ENCODE results near the gene RSL1D1.
A peak's percentile ranks its signal among the peaks of the same experiment; 100 is the strongest.

Gene RSL1D1

GRCh38 chr16:11851294-11852091 is at the start of gene RSL1D1:
TSS of gene RSL1D1 (minus strand) at chr16:11851542. CDS start at chr16:11851512, 30 bp downstream.
- peak; percentile 51 for DNase-seq

GRCh38 chr16:11901091-11901490 is 49.7 kb upstream of the RSL1D1 start:
- DNase-seq, result no peak

- DNase-seq, result no peak
These were observed 45.3 kb upstream of the RSL1D1 start for GRCh38 chr16:11896486-11897176.

DNA sequence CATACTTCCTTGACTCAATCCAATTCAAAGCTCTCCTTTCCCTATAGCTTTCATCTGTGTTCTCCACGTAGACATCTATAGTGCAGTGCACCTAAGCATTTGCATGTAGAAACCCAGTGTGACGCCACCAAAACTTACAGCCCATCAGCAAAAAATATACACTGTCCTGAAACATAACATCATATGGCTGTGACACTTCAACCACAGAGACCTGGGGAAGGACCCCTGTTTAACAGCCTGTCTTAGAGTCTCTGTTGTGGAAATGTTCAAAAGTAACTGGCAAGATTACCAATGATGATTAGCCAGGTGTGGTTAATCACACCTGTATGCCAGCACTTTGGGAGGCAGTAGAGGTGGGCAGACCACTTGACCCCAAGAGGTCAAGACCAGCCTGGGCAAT is 42.2 kb upstream of the RSL1D1 start:
- DNase-seq, result no peak

DNA sequence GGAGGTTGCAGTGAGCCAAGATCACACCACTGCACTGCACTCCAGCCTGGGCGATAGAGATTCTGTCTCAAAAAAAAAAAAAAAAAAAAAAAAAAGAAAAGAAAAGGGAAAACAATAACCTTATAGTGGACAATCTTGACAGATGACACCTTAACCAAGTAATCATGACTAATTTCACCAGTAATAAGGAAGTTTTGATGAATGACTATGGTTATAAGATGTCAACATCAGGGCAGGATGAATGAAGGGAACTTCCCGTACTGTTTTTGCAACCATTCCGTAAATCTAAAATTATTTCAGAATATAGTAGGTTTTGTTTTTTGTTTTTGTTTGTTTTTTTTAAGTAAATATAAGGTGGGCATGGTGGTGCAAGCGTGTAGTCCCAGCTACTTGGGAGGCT is 41.4 kb upstream of the RSL1D1 start:
- no peak for DNase-seq

DNA sequence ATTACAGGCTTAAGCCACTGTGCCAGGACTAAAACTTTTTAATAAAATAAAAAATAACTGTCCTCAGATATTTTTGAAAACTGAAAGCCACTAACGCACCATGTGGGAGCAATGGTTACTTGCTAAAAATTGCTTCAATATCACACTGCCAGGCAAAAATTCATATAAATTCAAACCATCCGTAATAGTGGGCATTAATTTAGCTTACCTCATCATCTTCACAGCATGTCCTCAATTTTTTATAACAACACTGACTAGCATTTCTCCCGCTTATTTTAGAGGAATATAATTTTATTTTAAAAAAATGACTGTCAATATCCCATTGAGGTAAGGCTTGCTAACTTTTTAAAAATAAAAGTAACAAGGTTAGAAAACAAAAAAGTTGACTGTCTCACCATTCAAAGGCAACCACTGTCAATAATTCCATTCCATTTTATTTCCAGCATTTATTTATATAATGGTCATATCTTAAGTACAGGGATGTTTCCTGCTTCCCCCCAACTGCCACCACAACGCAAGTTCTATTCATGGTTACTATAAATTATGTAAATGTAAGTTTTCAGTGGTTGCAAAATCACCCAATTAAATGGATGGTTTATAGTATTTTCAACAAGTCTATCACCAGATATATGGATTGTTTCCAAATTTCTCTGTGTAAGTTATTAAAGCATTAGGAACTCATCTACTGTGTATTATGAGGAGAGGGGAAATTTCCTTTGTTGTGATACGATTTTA is 39.1 kb upstream of the RSL1D1 start:
- no peak for DNase-seq

DNA sequence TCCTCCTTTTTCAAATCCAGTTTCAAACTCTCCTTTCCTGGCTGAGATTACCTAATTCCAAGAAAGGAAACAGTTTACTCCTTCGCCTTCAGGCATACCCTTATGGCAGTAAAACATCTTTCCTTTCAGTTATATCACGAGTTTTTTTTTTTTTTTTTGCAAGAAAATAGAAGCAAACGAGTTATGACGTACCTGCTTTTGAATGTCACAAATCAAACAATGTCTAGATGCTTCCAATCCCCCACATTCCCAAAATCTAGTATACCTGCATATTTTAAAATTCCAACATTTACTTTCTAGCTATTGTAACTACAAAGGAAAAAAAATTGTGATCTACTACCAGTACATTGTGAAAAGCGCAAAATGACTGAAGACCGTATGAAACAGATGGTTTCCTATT is 35.5 kb upstream of the RSL1D1 start:
- DNase-seq, result no peak

DNA sequence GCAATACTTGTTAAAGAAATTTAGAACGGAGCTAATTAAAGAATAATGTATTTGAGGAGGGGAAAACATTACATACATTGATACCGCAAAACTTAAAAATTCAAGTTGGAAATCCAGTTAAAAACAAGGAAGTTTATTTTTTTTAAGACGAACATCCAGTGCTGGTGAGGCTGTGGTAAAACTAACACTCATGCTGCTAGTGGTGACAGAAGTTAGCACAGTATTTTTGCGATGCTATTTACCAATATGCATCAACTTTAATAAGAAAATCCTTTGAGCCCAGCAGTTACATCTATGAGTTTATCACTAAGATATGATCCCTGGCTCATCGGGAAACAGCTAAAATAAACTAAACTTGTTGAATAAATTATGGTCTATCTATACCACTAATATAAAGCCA is 32.7 kb upstream of the RSL1D1 start:
- DNase-seq, result no peak

DNA sequence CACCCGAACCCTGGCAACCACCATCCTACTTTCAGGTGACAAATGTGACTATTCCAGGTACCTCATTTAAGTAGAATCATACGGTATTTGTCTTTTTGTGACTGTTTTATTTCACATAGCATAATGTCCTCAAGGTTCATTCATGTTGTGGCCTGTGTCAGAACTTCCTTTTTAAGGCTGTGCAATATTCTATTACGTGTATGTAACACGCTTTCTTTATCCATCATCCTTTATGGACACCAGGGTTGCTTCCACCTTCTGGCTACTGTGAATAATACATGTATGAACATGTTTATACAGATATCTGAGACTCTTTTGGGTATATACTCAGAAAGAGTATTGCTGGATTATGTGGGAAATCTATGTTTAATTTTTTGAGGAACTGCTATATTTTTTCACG is 28.7 kb upstream of the RSL1D1 start:
- DNase-seq, result no peak

- DNase-seq, result no peak
These were observed 26.0 kb upstream of the RSL1D1 start for GRCh38 chr16:11877374-11877773.

GRCh38 chr16:11876306-11876705 is 25.0 kb upstream of the RSL1D1 start:
- DNase-seq, result no peak

DNA sequence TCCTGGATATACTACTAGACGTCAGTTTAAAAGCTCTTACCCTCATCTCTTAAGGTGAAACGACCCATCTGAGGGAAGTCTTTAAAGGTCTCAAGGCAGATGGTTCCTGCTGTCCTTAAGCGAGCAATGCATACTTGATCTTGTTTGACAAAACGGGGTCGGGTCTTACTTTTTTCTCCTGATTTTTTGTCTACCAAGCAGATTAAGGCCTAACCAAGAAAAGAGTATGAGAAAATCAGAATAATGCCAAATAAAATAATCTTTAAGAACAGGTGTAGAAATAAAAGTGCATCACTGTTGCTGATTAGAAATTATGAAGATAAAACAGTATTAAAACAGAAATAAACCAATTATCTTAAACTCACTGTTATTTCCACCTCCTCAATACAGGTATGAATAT is 24.4 kb upstream of the RSL1D1 start:
- DNase-seq, result no peak

DNA sequence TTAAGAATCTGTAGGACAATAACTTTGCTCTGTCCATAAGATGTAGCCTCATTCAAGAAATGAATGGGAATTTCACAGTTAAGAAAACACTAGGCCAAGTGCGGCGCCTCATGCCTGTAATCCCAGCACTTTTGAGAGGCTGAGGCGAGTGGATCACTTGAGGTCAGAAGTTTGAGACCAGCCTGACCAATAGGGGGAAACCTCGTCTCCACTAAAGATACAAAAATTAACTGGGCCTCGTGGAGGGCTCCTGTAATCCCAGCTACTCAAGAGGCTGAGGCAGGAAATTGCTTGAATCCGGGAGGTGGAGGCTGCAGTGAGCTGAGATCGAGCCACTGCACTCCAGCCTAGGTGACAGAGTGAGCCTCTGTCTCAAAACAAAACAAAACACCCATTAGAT is 19.9 kb upstream of the RSL1D1 start:
- DNase-seq, result no peak

- no peak for DNase-seq
These were observed 19.1 kb upstream of the RSL1D1 start for GRCh38 chr16:11870399-11870798.

DNA sequence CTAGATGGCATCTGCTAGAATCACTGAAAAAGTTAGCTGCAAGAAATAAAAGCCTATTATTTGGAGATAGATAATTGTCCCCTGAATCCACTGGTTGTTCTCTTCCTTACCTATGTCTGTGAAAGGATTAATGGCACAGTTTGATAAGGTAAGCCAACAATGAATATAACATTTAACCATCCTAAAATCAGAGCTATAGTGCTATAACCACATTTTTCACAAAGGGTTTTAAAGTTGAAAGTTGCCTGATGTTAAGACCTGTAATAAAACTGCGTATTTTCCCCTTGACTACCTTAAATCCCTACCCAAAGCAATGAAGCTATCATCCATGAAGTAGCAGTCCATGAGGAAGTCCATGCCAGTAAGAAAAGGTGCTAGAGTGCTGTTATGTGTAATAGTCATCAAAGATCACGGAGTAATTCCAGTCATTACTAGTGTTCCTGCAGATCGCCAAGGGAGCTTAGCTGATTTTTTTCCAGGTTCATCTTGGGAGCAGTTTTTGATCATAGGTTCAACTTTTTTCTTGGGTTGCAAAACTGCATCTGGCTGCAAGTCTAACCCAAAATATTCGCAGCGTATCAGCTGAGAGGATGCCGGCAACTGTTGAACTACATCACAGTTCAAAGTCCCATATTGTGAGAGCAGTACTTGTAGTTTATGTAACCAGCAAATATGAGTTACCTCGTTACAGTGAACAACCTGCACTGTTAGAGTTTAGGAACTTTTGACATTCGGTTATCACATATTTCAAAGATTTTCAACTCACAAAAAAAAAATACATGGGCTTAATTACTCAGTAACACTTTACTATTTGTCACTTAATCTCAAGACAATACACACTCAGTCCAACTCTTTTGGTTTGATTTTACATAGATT is 18.2 kb upstream of the RSL1D1 start:
- no peak for DNase-seq

- DNase-seq, result no peak
These were observed 17.2 kb upstream of the RSL1D1 start for GRCh38 chr16:11868412-11868980.

- no peak for DNase-seq
These were observed 11.1 kb upstream of the RSL1D1 start for GRCh38 chr16:11862489-11862888.

GRCh38 chr16:11857161-11857560 is 5.8 kb upstream of the RSL1D1 start:
- no peak for DNase-seq

DNA sequence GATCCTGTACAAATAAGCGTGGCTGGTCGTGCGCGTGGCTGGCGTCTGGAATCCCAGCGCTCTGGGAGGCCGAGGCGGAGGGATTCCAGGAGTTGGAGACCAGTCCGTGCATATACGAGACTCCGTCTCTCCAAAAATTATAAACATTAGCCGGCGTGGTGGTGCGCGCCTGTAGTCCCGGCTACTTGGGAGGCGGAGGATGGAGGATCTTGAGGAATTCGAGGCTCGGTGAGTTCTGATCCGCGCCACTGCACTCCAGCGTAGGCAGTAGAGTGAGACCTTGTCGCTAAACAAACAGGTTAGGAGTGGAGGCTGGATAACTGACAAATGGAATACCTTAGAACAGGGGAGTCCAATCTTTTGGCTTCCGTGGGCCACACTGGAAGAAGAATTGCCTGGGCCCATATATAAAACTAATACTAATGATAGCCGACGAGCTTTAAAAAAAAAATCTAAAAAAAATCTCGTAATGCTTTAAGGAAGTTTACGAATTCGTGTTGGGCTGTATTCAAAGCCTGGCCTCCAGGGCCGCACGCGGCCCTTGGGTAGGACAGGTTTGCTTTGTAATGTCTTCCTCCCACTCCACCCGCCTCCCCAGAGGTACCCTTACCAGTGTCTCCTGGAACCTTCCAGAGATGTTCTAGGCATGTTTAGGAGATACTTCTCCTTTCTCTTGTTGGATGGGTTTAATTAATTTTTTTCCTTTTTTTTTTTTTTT is 909 bp upstream of the RSL1D1 start:
- DNase-seq, result no peak

GRCh38 chr16:11848842-11849241 is 2.5 kb downstream of the RSL1D1 start:
- DNase-seq, result no peak

GRCh38 chr16:11844499-11844898 is 6.8 kb downstream of the RSL1D1 start:
- DNase-seq, result no peak

DNA sequence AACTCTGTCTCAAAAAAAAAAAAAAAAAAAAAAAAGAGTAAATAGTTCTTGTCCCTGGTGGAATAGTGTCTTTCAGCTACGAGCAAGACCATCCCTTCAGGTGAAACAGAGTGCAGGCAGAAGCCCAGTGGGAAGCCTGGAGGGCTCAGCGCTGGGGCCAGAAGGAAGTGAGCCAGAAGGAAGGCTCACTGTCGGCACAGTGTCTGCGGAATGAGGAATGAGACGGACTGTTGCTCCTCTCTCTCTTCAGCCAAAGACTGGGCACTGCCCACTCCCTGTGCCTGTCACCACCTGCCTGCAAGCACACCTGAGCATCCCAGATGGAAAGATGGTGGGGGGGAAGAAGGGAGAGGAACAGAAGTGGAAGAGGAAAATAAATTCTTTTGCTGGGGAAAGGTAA is 7.5 kb downstream of the RSL1D1 start:
- no peak for DNase-seq

All from NCI-H1436 treated with DMSO at 0.1 percent for 48 hours (cell line).